ENCODE results near the gene KIAA0586. TPM values are rescaled to one million over a fixed set of nuclear protein-coding genes. Genes with fewer than 3 reads are reported as not detected.
A peak's percentile ranks its signal among the peaks of the same experiment; 100 is the strongest.

KIAA0586 gene
- total RNA-seq, 1 donor from 2014 or later = 20.1 TPM

- Histone ChIP-seq H3K27me3 (ENCODE audit: insufficient read depth, low read length) (no peaks in the 10 kb centered on the region), H3K27ac (ENCODE audit: low read depth, low read length) (no peak overlapping the region), H3K4me1 (ENCODE audit: insufficient read depth, low read length) (peaks cover 6% of the 10 kb centered on the region), H3K36me3 (ENCODE audit: insufficient read depth, low read length) (peaks cover 9% of the 10 kb centered on the region), H3K4me3 (ENCODE audit: insufficient read depth, low read depth, low read length) (no peak overlapping the region), H4K20me1 (ENCODE audit: insufficient read depth, low read length) (no peaks in the 10 kb centered on the region), H2AFZ (ENCODE audit: low read depth, low read length) (no peak overlapping the region), H3K4me2 (ENCODE audit: low read length) (no peak overlapping the region), H3K79me2 (ENCODE audit: insufficient read depth, low read length) (no peaks in the 10 kb centered on the region), H3K9ac (ENCODE audit: low read length) (no peak overlapping the region), H3K9me3 (ENCODE audit: insufficient read depth, low read depth, low read length) (no peaks in the 10 kb centered on the region)
- Mint-ChIP-seq H3K27ac (ENCODE audit: unreplicated experiment) (no peak overlapping the region), H3K4me1 (ENCODE audit: low read depth, unreplicated experiment) (peaks cover 1% of the 10 kb centered on the region), H3K27me3 (ENCODE audit: low read depth, unreplicated experiment) (no peaks in the 10 kb centered on the region), H3K36me3 (ENCODE audit: low read depth, unreplicated experiment) (peaks cover 8% of the 10 kb centered on the region), H3K4me3 (ENCODE audit: unreplicated experiment) (no peak overlapping the region), H3K9me3 (ENCODE audit: unreplicated experiment) (no peaks in the 10 kb centered on the region)
- no peak for FAIRE-seq
- no peak for TF ChIP-seq EZH2 (IDR thresholded peaks at IDR 0.05; ENCODE audit: insufficient read depth, low read length)
- no peak for TF ChIP-seq CTCF (IDR thresholded peaks at IDR 0.05; ENCODE audit: insufficient read depth, low read depth, low read length)
- peak; percentile 24 for DNase-seq (ENCODE audit: low read depth)
Observed at GRCh38 chr14:58465421-58465820, 37.9 kb downstream of the KIAA0586 start.

GRCh38 chr14:58466459-58466858 is 38.9 kb downstream of the KIAA0586 start:
- peaks cover 8% of the 10 kb centered on the region for H3K36me3 Mint-ChIP-seq (ENCODE audit: low read depth, unreplicated experiment)
- H3K79me2 ChIP-seq (ENCODE audit: insufficient read depth, low read length) = no peaks in the 10 kb centered on the region

More at GRCh38 chr14:58466459-58466858, 38.9 kb downstream of the KIAA0586 start:
- no peaks in the 10 kb centered on the region for H3K9me3 Mint-ChIP-seq (ENCODE audit: unreplicated experiment)
- H3K36me3 ChIP-seq (ENCODE audit: insufficient read depth, low read length) = peaks cover 12% of the 10 kb centered on the region
- no peak overlapping the region for H3K27ac Mint-ChIP-seq (ENCODE audit: unreplicated experiment)
- no peaks in the 10 kb centered on the region for H3K27me3 Mint-ChIP-seq (ENCODE audit: low read depth, unreplicated experiment)
- FAIRE-seq (no peak), DNase-seq (ENCODE audit: low read depth) (no peak)
- peaks cover 6% of the 10 kb centered on the region for H3K4me1 ChIP-seq (ENCODE audit: insufficient read depth, low read length)
- H3K27ac ChIP-seq (ENCODE audit: low read depth, low read length) = no peak overlapping the region
- H3K4me3 ChIP-seq (ENCODE audit: insufficient read depth, low read depth, low read length) = no peak overlapping the region
- H4K20me1 ChIP-seq (ENCODE audit: insufficient read depth, low read length) = no peaks in the 10 kb centered on the region
- no peak overlapping the region for H3K9ac ChIP-seq (ENCODE audit: low read length)
- H3K27me3 ChIP-seq (ENCODE audit: insufficient read depth, low read length) = no peaks in the 10 kb centered on the region
- H2AFZ ChIP-seq (ENCODE audit: low read depth, low read length) = no peak overlapping the region
- no peak overlapping the region for H3K4me2 ChIP-seq (ENCODE audit: low read length)
- H3K4me1 Mint-ChIP-seq (ENCODE audit: low read depth, unreplicated experiment) = peaks cover 1% of the 10 kb centered on the region
- H3K9me3 ChIP-seq (ENCODE audit: insufficient read depth, low read depth, low read length) = no peaks in the 10 kb centered on the region
- no peak overlapping the region for H3K4me3 Mint-ChIP-seq (ENCODE audit: unreplicated experiment)
- TF ChIP-seq CTCF (IDR thresholded peaks at IDR 0.05; ENCODE audit: insufficient read depth, low read depth, low read length) = no peak
- no peak for TF ChIP-seq EZH2 (IDR thresholded peaks at IDR 0.05; ENCODE audit: insufficient read depth, low read length)
